H9 (cell line): ENCODE measurements around the gene BLOC1S3. TPM values are rescaled to one million over a fixed set of nuclear protein-coding genes. Genes with fewer than 3 reads are reported as not detected.

Source experiments
- DNase-seq: peaks from one replicate; pipeline ENCODE4 v3.0.0-alpha.2; 2017
- H2AFZ ChIP-seq: one replicate; pipeline ENCODE4 v1.6.1; 2013; ENCODE audit warnings: mild to moderate bottlenecking, low read length, control low read depth, moderate library complexity
- H2AK5ac ChIP-seq: 2 replicates; pipeline ENCODE4 v1.6.1; 2013; ENCODE audit warnings: low read length, control low read depth, mixed read lengths; ENCODE audit not compliant: insufficient read length
- H2BK120ac ChIP-seq: one replicate; pipeline ENCODE4 v1.6.1; 2013; ENCODE audit warnings: low read depth, mild to moderate bottlenecking, low read length, control low read depth, inconsistent platforms; ENCODE audit not compliant: poor library complexity, severe bottlenecking
- H2BK12ac ChIP-seq: 2 replicates; pipeline ENCODE4 v1.6.1; 2013; ENCODE audit warnings: low read length, control low read depth, mixed read lengths, low read depth; ENCODE audit not compliant: insufficient read length
- H2BK15ac ChIP-seq: 2 replicates; pipeline ENCODE4 v1.6.1; 2013; ENCODE audit warnings: low read depth, low read length, control low read depth
- H2BK20ac ChIP-seq: one replicate; pipeline ENCODE4 v1.6.1; 2013; ENCODE audit warnings: low read depth, mild to moderate bottlenecking, low read length, control low read depth, inconsistent platforms; ENCODE audit not compliant: poor library complexity, severe bottlenecking
- H2BK5ac ChIP-seq: 2 replicates; pipeline ENCODE4 v1.6.1; 2013; ENCODE audit warnings: low read length, control low read depth, mixed read lengths; ENCODE audit not compliant: insufficient read length
- H3K14ac ChIP-seq: 2 replicates; pipeline ENCODE4 v1.6.1; 2013; ENCODE audit warnings: low read length, control low read depth; ENCODE audit not compliant: insufficient read depth
- H3K18ac ChIP-seq: 2 replicates; pipeline ENCODE4 v1.6.1; 2013; ENCODE audit warnings: low read depth, mild to moderate bottlenecking, mixed read lengths, low read length, control low read depth; ENCODE audit not compliant: insufficient read length
- H3K23ac ChIP-seq: 2 replicates; pipeline ENCODE4 v1.6.1; 2013; ENCODE audit warnings: low read length, control low read depth, mixed read lengths, low read depth; ENCODE audit not compliant: insufficient read length
- H3K23me2 ChIP-seq: 2 replicates; pipeline ENCODE4 v1.6.1; 2013; ENCODE audit warnings: low read depth, mild to moderate bottlenecking, mixed read lengths, low read length, control low read depth; ENCODE audit not compliant: insufficient read length, poor library complexity, severe bottlenecking
- H3K27ac ChIP-seq: 2 replicates; pipeline ENCODE4 v1.5.1; 2013; ENCODE audit warnings: low read length, control low read depth, mixed read lengths, low read depth; ENCODE audit not compliant: insufficient read length
- H3K27me3 ChIP-seq: 2 replicates; pipeline ENCODE4 v1.6.1; 2013; ENCODE audit warnings: low read length, control low read depth, inconsistent platforms; ENCODE audit not compliant: insufficient read depth
- H3K4ac ChIP-seq: 2 replicates; pipeline ENCODE4 v1.6.1; 2013; ENCODE audit warnings: low read depth, mild to moderate bottlenecking, control low read depth, inconsistent platforms, low read length, moderate library complexity
- H3K4me1 ChIP-seq: 2 replicates; pipeline ENCODE4 v1.6.1; 2013; ENCODE audit warnings: low read length, control low read depth, inconsistent platforms; ENCODE audit not compliant: insufficient read depth
- H3K4me2 ChIP-seq: 2 replicates; pipeline ENCODE4 v1.6.1; 2013; ENCODE audit warnings: low read length, control low read depth, mixed read lengths; ENCODE audit not compliant: insufficient read length, insufficient read depth
- H3K56ac ChIP-seq: 2 replicates; pipeline ENCODE4 v1.6.1; 2013; ENCODE audit warnings: low read depth, mild to moderate bottlenecking, mixed read lengths, low read length, control low read depth; ENCODE audit not compliant: insufficient read length
- H3K79me1 ChIP-seq: 2 replicates; pipeline ENCODE4 v1.6.1; 2013; ENCODE audit warnings: low read depth, mild to moderate bottlenecking, moderate library complexity, low read length, control low read depth, inconsistent platforms; ENCODE audit not compliant: insufficient read depth, poor library complexity, severe bottlenecking
- H3K79me2 ChIP-seq: 2 replicates; pipeline ENCODE4 v1.6.1; 2013; ENCODE audit warnings: low read length, control low read depth, inconsistent platforms; ENCODE audit not compliant: insufficient read depth
- H3K9ac ChIP-seq: 2 replicates; pipeline ENCODE4 v1.6.1; 2013; ENCODE audit warnings: low read length, control low read depth, mixed read lengths; ENCODE audit not compliant: insufficient read length; ENCODE audit errors: extremely low read depth
- H3K9me3 ChIP-seq: one replicate; pipeline ENCODE4 v1.6.1; 2013; ENCODE audit warnings: low read depth, low read length, inconsistent platforms; ENCODE audit not compliant: control insufficient read depth
- H3T11ph ChIP-seq: one replicate; pipeline ENCODE4 v1.6.1; 2013; ENCODE audit warnings: mild to moderate bottlenecking, low read length, control low read depth, inconsistent platforms
- H4K20me1 ChIP-seq: one replicate; pipeline ENCODE4 v1.6.1; 2013; ENCODE audit not compliant: control insufficient read depth, insufficient read length, insufficient read depth
- H4K5ac ChIP-seq: 2 replicates; pipeline ENCODE4 v1.6.1; 2013; ENCODE audit warnings: low read depth, mild to moderate bottlenecking, mixed read lengths, low read length, control low read depth; ENCODE audit not compliant: insufficient read length
- H4K8ac ChIP-seq: replicated peaks from 2 replicates; pipeline ENCODE4 v1.6.1; 2013; ENCODE audit warnings: low read length, control low read depth, mixed read lengths, low read depth; ENCODE audit not compliant: insufficient read length
- H4K91ac ChIP-seq: 2 replicates; pipeline ENCODE4 v1.6.1; 2013; ENCODE audit warnings: low read depth, mild to moderate bottlenecking, moderate library complexity, mixed read lengths, low read length, control low read depth; ENCODE audit not compliant: insufficient read length
- H3K27ac Mint-ChIP-seq, 3 experiments: 2 replicates in 2 of 3; 3 replicates in 1 of 3; pipeline ENCODE4 v1.8.0; 2020 to 2021; ENCODE audit warnings: mixed read lengths in 3 of 3, mild to moderate bottlenecking in 1 of 3, moderate library complexity in 1 of 3
- H3K27me3 Mint-ChIP-seq: 2 replicates; pipeline ENCODE4 v1.8.0; 2021; ENCODE audit warnings: low read depth, mild to moderate bottlenecking, moderate library complexity, mixed read lengths
- H3K36me3 Mint-ChIP-seq, 3 experiments: 2 replicates in 2 of 3; 3 replicates in 1 of 3; pipeline ENCODE4 v1.8.0; 2020 to 2021; ENCODE audit warnings: low read depth in 3 of 3, mixed read lengths in 3 of 3; ENCODE audit not compliant: insufficient read depth in 1 of 3
- H3K4me1 Mint-ChIP-seq, 2 experiments: 2 replicates each; pipeline ENCODE4 v1.8.0; 2020; ENCODE audit warnings: mixed read lengths in 2 of 2
- H3K4me3 Mint-ChIP-seq, 2 experiments: 2 replicates in 1 of 2; 3 replicates in 1 of 2; pipeline ENCODE4 v1.8.0; 2020 to 2021; ENCODE audit warnings: mild to moderate bottlenecking in 2 of 2, mixed read lengths in 2 of 2, moderate library complexity in 1 of 2
- H3K9me3 Mint-ChIP-seq, 2 experiments: 2 replicates in 1 of 2; 3 replicates in 1 of 2; pipeline ENCODE4 v1.8.0; 2020; ENCODE audit warnings: mild to moderate bottlenecking in 2 of 2, mixed read lengths in 2 of 2, moderate library complexity in 1 of 2
- CTCF ChIP-seq: fragments of 200-600 bp; sonication (generic); conservative IDR thresholded peaks from 3 replicates; pipeline ENCODE4 v1.8.0; 2021; ENCODE audit warnings: antibody characterized with exemption, mild to moderate bottlenecking
- WGBS: extraction: QIAGEN DNeasy Blood & Tissue Kit; methylation state at CpG from one replicate; pipeline ENCODE4 v1.1.7; 2013; ENCODE audit warnings: missing lambda C conversion rate, low lambda C conversion rate, mixed read lengths; ENCODE audit not compliant: insufficient read length; ENCODE audit errors: extremely low coverage; 5-methylcytosine and 5-hydroxymethylcytosine counted together
- total RNA-seq: library from RNA; stranded (reverse); gene quantifications from 2 replicates; pipeline ENCODE4 v1.2.1, GENCODE V29; 2021

BLOC1S3 gene
- total RNA-seq, 1 experiment from 2014 or later, result 9.2 TPM

- Histone ChIP-seq H2BK120ac (no peak overlapping the region), H3K9ac (no peak overlapping the region), H3K4me2 (peak overlapping the region; percentile 83), H3K79me1 (no peaks in the 10 kb centered on the region), H4K8ac (no peak overlapping the region), H3K4ac (no peak overlapping the region), H3K4me1 (no peaks in the 10 kb centered on the region), H3K18ac (no peak overlapping the region), H3K9me3 (no peaks in the 10 kb centered on the region), H2AFZ (no peak overlapping the region), H2BK15ac (no peak overlapping the region), H3K56ac (no peak overlapping the region), H3K23ac (no peak overlapping the region), H3K79me2 (no peaks in the 10 kb centered on the region), H4K91ac (no peak overlapping the region), H2BK20ac (no peak overlapping the region), H2BK5ac (no peak overlapping the region), H2AK5ac (no peak overlapping the region), H4K5ac (no peak overlapping the region), H2BK12ac (no peak overlapping the region), H3K27ac (no peak overlapping the region), H3T11ph (no peak overlapping the region), H3K23me2 (peaks cover 14% of the 10 kb centered on the region), H3K14ac (no peak overlapping the region), H4K20me1 (no peaks in the 10 kb centered on the region), H3K27me3 (peaks cover 14% of the 10 kb centered on the region; the same call in 1 of the 2 replicates)
- no peaks in the 10 kb centered on the region; a peak in 2 of 7 replicates for H3K36me3 Mint-ChIP-seq
- DNase-seq, result no peak
- H3K9me3 Mint-ChIP-seq, result peaks cover 0 to 5% of the 10 kb centered on the region in 2 experiments; a peak in 2 of 5 replicates
- peaks cover 12 to 18% of the 10 kb centered on the region in 2 experiments for H3K4me1 Mint-ChIP-seq
- no CpG with 5 or more reads among the region's 4 CpGs for WGBS
- no peak for TF ChIP-seq CTCF
- H3K27ac Mint-ChIP-seq, result no peak overlapping the region
- H3K27me3 Mint-ChIP-seq, result peaks cover 94% of the 10 kb centered on the region
- peak overlapping the region in 1 of 2 experiments; percentile 57; a peak in 3 of 5 replicates for H3K4me3 Mint-ChIP-seq
These were observed 39.8 kb downstream of the BLOC1S3 start for GRCh38 chr19:45218426-45218825.
